BLaER1 treated with 17β-estradiol and CSF1 and Interleukin-3, amounts not matched to agents 10 nM and 100 nM (cell line): ENCODE data around the gene HOXB3.

Source experiments
- H3K27ac ChIP-seq, 11 experiments: shearing (Covaris generic); formaldehyde crosslinking; 2 replicates each; pipeline ENCODE4 v1.8.1; 2022
- H3K27me3 ChIP-seq, 11 experiments: shearing (Covaris generic); formaldehyde crosslinking; 2 replicates each; pipeline ENCODE4 v1.8.1; 2022
- H3K36me3 ChIP-seq, 11 experiments: shearing (Covaris generic); formaldehyde crosslinking; 2 replicates each; pipeline ENCODE4 v1.8.1; 2022
- H3K4me1 ChIP-seq, 10 experiments: shearing (Covaris generic); formaldehyde crosslinking; 2 replicates each; pipeline ENCODE4 v1.8.1; 2022
- H3K4me2 ChIP-seq, 11 experiments: shearing (Covaris generic); formaldehyde crosslinking; 2 replicates each; pipeline ENCODE4 v1.8.1; 2022
- H3K4me3 ChIP-seq, 10 experiments: shearing (Covaris generic); formaldehyde crosslinking; 2 replicates each; pipeline ENCODE4 v1.8.1; 2022
- H3K9ac ChIP-seq, 11 experiments: shearing (Covaris generic); formaldehyde crosslinking; 2 replicates each; pipeline ENCODE4 v1.8.1; 2022
- H3K9me3 ChIP-seq, 11 experiments: shearing (Covaris generic); formaldehyde crosslinking; replicated peaks in 1 of 11; 2 replicates each; pipeline ENCODE4 v1.8.1; 2022
- H4K20me1 ChIP-seq, 11 experiments: shearing (Covaris generic); formaldehyde crosslinking; 2 replicates each; pipeline ENCODE4 v1.8.1; 2022
- Cebpa-rat ChIP-seq, 11 experiments: shearing (Covaris generic); IDR thresholded peaks; 2 replicates each; pipeline ENCODE4 v1.8.1; 2022

Gene HOXB3

GRCh38 chr17:48609033-48609432 lies 19.0 kb upstream of the HOXB3 start:
- Histone ChIP-seq H4K20me1 (peaks cover 0 to 95% (median 84%) of the 10 kb centered on the region in 11 experiments; a peak in 19 of 22 replicates), H3K36me3 (no peaks in the 10 kb centered on the region), H3K9ac (no peak overlapping the region)

GRCh38 chr17:48608494-48608834 lies 18.4 kb upstream of the HOXB3 start:
- Histone ChIP-seq H4K20me1 (peaks cover 0 to 95% (median 85%) of the 10 kb centered on the region in 11 experiments; a peak in 18 of 22 replicates), H3K4me2 (no peak overlapping the region), H3K27me3 (peaks cover 100% of the 10 kb centered on the region in 11 experiments), H3K9me3 (peaks cover 0 to 9% (median 5%) of the 10 kb centered on the region in 11 experiments; a peak in 9 of 22 replicates), H3K4me3 (no peak overlapping the region), H3K9ac (no peak overlapping the region), H3K27ac (no peak overlapping the region), H3K4me1 (peaks cover 0 to 13% (median 4%) of the 10 kb centered on the region in 10 experiments; a peak in 7 of 20 replicates), H3K36me3 (no peaks in the 10 kb centered on the region)
- TF ChIP-seq Cebpa-rat (IDR thresholded peaks at IDR 0.05), result no peak

More at GRCh38 chr17:48609033-48609432, 19.0 kb upstream of the HOXB3 start:
- no peak for TF ChIP-seq Cebpa-rat (IDR thresholded peaks at IDR 0.05)
- Histone ChIP-seq H3K4me3 (no peak overlapping the region), H3K9me3 (peaks cover 0 to 9% (median 5%) of the 10 kb centered on the region in 11 experiments; a peak in 9 of 22 replicates), H3K4me2 (no peak overlapping the region), H3K27me3 (peaks cover 100% of the 10 kb centered on the region in 11 experiments), H3K4me1 (peaks cover 0 to 13% (median 4%) of the 10 kb centered on the region in 10 experiments; a peak in 7 of 20 replicates), H3K27ac (no peak overlapping the region)

GRCh38 chr17:48606892-48607614 lies 17.0 kb upstream of the HOXB3 start:
- no peak overlapping the region for H3K4me3 ChIP-seq
- no peaks in the 10 kb centered on the region for H3K36me3 ChIP-seq
- H3K27ac ChIP-seq, result no peak overlapping the region
- peaks cover 100% of the 10 kb centered on the region in 11 experiments for H3K27me3 ChIP-seq
- peaks cover 0 to 95% (median 82%) of the 10 kb centered on the region in 11 experiments; a peak in 18 of 22 replicates for H4K20me1 ChIP-seq
- no peak overlapping the region for H3K9ac ChIP-seq
- H3K4me2 ChIP-seq, result no peak overlapping the region
- peaks cover 0 to 9% (median 5%) of the 10 kb centered on the region in 11 experiments; a peak in 9 of 22 replicates for H3K9me3 ChIP-seq
- TF ChIP-seq Cebpa-rat (IDR thresholded peaks at IDR 0.05), result no peak
- H3K4me1 ChIP-seq, result peaks cover 0 to 5% (median 4%) of the 10 kb centered on the region in 10 experiments; a peak in 7 of 20 replicates

- H3K4me1 ChIP-seq, result no peaks in the 10 kb centered on the region
- no peak overlapping the region for H3K4me3 ChIP-seq
- TF ChIP-seq Cebpa-rat (IDR thresholded peaks at IDR 0.05), result no peak
- no peaks in the 10 kb centered on the region for H3K36me3 ChIP-seq
- H3K4me2 ChIP-seq, result no peak overlapping the region
- H3K27ac ChIP-seq, result no peak overlapping the region
- peaks cover 0 to 97% (median 85%) of the 10 kb centered on the region in 11 experiments; a peak in 18 of 22 replicates for H4K20me1 ChIP-seq
- peaks cover 100% of the 10 kb centered on the region in 11 experiments for H3K27me3 ChIP-seq
- H3K9me3 ChIP-seq, result peaks cover 0 to 9% (median 5%) of the 10 kb centered on the region in 11 experiments; a peak in 9 of 22 replicates
- H3K9ac ChIP-seq, result no peak overlapping the region
These were observed 16.2 kb upstream of the HOXB3 start for GRCh38 chr17:48605991-48606891.

- H3K4me1 ChIP-seq, result no peaks in the 10 kb centered on the region
- TF ChIP-seq Cebpa-rat (IDR thresholded peaks at IDR 0.05), result no peak
- H3K9me3 ChIP-seq, result peaks cover 0 to 4% (median 3%) of the 10 kb centered on the region in 11 experiments; a peak in 9 of 22 replicates
- no peaks in the 10 kb centered on the region for H3K36me3 ChIP-seq
- no peak overlapping the region for H3K9ac ChIP-seq
- peaks cover 0 to 97% (median 85%) of the 10 kb centered on the region in 11 experiments; a peak in 18 of 22 replicates for H4K20me1 ChIP-seq
- peaks cover 100% of the 10 kb centered on the region in 11 experiments for H3K27me3 ChIP-seq
- no peak overlapping the region for H3K4me2 ChIP-seq
- H3K4me3 ChIP-seq, result no peak overlapping the region
- H3K27ac ChIP-seq, result no peak overlapping the region
These were observed 15.4 kb upstream of the HOXB3 start for GRCh38 chr17:48605409-48605919.

GRCh38 chr17:48604770-48605329 lies 14.8 kb upstream of the HOXB3 start, which contains the start of gene HOXB6:
Gene HOXB6 (minus strand): TSS chr17:48604986. CDS start chr17:48598150, 6,836 bp downstream.
- no peak within 1 kb of the TSS for H3K4me2 ChIP-seq
- peaks cover 0 to 97% (median 85%) of the 10 kb centered on the region in 11 experiments; a peak in 17 of 22 replicates for H4K20me1 ChIP-seq
- no peak within 1 kb of the TSS for H3K27ac ChIP-seq
- H3K36me3 ChIP-seq, result no peaks in the 10 kb centered on the region
- no peak within 1 kb of the TSS for H3K9ac ChIP-seq
- peaks cover 100% of the 10 kb centered on the region in 11 experiments for H3K27me3 ChIP-seq
- TF ChIP-seq Cebpa-rat (IDR thresholded peaks at IDR 0.05), result no peak
- no peak within 1 kb of the TSS for H3K4me3 ChIP-seq
- H3K4me1 ChIP-seq, result no peaks in the 10 kb centered on the region
- no peaks in the 10 kb centered on the region for H3K9me3 ChIP-seq

GRCh38 chr17:48603959-48604769 lies 14.1 kb upstream of the HOXB3 start:
- Histone ChIP-seq H3K4me2 (no peak overlapping the region), H3K4me1 (no peaks in the 10 kb centered on the region), H3K27ac (no peak overlapping the region)

More at GRCh38 chr17:48603959-48604769, 14.1 kb upstream of the HOXB3 start:
- Histone ChIP-seq H3K27me3 (peaks cover 100% of the 10 kb centered on the region in 11 experiments), H3K9ac (no peak overlapping the region), H3K9me3 (no peaks in the 10 kb centered on the region), H3K4me3 (no peak overlapping the region), H3K36me3 (no peaks in the 10 kb centered on the region), H4K20me1 (peaks cover 0 to 97% (median 85%) of the 10 kb centered on the region in 11 experiments; a peak in 17 of 22 replicates)
- TF ChIP-seq Cebpa-rat (IDR thresholded peaks at IDR 0.05), result no peak
